ENCODE data around the gene TTLL13.

DNA sequence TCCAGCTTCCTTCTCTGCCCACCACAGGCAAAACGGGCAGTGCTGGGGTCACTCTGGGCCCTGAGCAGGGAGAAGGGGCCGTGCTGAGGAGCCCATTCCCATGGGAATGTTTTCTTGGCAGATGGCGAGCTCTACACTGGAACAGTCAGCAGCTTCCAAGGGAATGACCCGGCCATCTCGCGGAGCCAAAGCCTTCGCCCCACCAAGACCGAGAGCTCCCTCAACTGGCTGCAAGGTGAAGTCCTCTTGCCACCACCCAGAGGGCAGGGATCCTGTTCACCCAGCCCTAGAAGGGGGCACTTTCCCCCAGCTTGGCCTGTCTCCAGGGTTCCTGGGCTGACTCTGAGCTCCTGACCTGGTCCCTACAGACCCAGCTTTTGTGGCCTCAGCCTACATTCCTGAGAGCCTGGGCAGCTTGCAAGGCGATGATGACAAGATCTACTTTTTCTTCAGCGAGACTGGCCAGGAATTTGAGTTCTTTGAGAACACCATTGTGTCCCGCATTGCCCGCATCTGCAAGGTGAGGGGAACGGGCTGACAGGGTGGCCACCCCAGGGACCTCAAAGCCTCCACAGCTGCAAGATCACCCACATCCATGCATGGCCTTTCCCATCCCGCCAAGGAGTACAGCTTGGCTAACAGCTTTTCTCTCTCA, 28.0 kb upstream of the TTLL13 start:
- TF ChIP-seq EZH2 (IDR thresholded peaks at IDR 0.05; ENCODE audit: borderline replicate concordance, insufficient read depth, low read depth, low read length, poor library complexity, severe bottlenecking) = no peak
- TF ChIP-seq, protein P1, sequence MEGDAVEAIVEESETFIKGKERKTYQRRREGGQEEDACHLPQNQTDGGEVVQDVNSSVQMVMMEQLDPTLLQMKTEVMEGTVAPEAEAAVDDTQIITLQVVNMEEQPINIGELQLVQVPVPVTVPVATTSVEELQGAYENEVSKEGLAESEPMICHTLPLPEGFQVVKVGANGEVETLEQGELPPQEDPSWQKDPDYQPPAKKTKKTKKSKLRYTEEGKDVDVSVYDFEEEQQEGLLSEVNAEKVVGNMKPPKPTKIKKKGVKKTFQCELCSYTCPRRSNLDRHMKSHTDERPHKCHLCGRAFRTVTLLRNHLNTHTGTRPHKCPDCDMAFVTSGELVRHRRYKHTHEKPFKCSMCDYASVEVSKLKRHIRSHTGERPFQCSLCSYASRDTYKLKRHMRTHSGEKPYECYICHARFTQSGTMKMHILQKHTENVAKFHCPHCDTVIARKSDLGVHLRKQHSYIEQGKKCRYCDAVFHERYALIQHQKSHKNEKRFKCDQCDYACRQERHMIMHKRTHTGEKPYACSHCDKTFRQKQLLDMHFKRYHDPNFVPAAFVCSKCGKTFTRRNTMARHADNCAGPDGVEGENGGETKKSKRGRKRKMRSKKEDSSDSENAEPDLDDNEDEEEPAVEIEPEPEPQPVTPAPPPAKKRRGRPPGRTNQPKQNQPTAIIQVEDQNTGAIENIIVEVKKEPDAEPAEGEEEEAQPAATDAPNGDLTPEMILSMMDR (IDR thresholded peaks at IDR 0.05) = peak; percentile 36
